Measurements from ENCODE around the gene MNT.

- TF ChIP-seq POLR2A (IDR thresholded peaks at IDR 0.05), result no peak
- TF ChIP-seq CTCF (IDR thresholded peaks at IDR 0.05), result no peak
Observed at GRCh38 chr17:2362881-2363280, 38.0 kb downstream of the MNT start.
